ENCODE measurements around the gene ATP8A2. TPM values are rescaled to one million over a fixed set of nuclear protein-coding genes. Genes with fewer than 3 reads are reported as not detected.

The ATP8A2 gene
- total and polyA plus RNA-seq, 2 of the 8 experiments (the other 6 are each of a cell fraction or from before 2014, with no cell fraction given): 2.4 to 8.3 TPM

DNA sequence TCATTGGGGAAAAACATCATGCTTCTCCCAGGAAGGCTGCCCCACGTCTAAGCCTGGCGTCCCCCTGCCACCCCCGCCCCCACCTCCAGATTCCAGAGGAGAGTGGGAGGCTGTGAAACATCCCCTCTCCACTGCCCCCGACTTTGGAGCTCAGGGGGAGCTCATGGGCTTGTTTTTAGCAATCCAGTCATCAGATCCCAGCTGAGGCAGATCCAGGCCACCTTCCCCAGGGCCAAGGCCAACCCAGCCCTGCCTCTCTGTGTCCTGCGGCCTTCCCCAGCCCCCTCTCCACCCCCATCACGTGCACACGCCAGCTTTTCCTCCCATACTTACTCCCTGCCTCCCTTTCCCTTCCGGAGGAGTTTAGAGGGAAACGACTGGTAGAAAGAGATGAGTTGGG, 641.2 kb downstream of the ATP8A2 start (continued):
- no peak for TF ChIP-seq EP300 (IDR thresholded peaks at IDR 0.05; ENCODE audit: borderline replicate concordance in 1 of 2, low read depth in 2 of 2, low read length in 2 of 2)
- TF ChIP-seq BRCA1 (IDR thresholded peaks at IDR 0.05; ENCODE audit: low read depth, low read length): no peak
- no peak for TF ChIP-seq TBP (IDR thresholded peaks at IDR 0.05; ENCODE audit: low read depth, low read length)
- no peak for TF ChIP-seq YY1 (IDR thresholded peaks at IDR 0.05; ENCODE audit: low read depth, low read length)
- TF ChIP-seq CHD1 (IDR thresholded peaks at IDR 0.05; ENCODE audit: low read depth, low read length): no peak
- TF ChIP-seq HDAC6 (IDR thresholded peaks at IDR 0.05; ENCODE audit: low read depth, low read length): no peak
- no peak for TF ChIP-seq JUND (IDR thresholded peaks at IDR 0.05; ENCODE audit: low read length)

Measured in H1 (cell line).